CD14-positive monocyte (primary cell): ENCODE measurements around the gene LARP1B. TPM values are rescaled to one million over a fixed set of nuclear protein-coding genes. Genes with fewer than 3 reads are reported as not detected.
"Not testable (repeated sequence)": the region's sequence is repeated elsewhere in the genome, so short reads cannot be mapped to it uniquely, and the experiment has no call there.

Source experiments
- DNase-seq, 3 donors: peaks; one replicate each; pipeline ENCODE4 v3.0.0-alpha.2; 2011 to 2022
- H2AFZ ChIP-seq: 2 replicates; pipeline ENCODE4 v1.6.0; 2012; ENCODE audit warnings: mild to moderate bottlenecking, low read depth, low read length, inconsistent platforms; ENCODE audit not compliant: insufficient read depth, poor library complexity, severe bottlenecking
- H3K27ac ChIP-seq, 2 donors: 1 replicate in 1 of 2; 2 replicates in 1 of 2; pipeline ENCODE4 v1.5.1; 2012 to 2013; ENCODE audit warnings: low read length in 2 of 2, control low read depth in 1 of 2, inconsistent platforms in 1 of 2, low read depth in 1 of 2, mild to moderate bottlenecking in 1 of 2
- H3K27me3 ChIP-seq, 2 donors: one replicate each; pipeline versions ENCODE4 v1.6.0 to v1.6.1; 2011 to 2013; ENCODE audit warnings: low read length in 2 of 2; ENCODE audit not compliant: control insufficient read depth in 2 of 2, insufficient read depth in 2 of 2
- H3K36me3 ChIP-seq, 2 donors: replicated peaks in 1 of 2; 1 replicate in 1 of 2; 2 replicates in 1 of 2; pipeline versions ENCODE4 v1.5.1 to v1.6.1; 2012 to 2013; ENCODE audit warnings: low read length in 2 of 2, control low read depth in 1 of 2, inconsistent platforms in 1 of 2, mild to moderate bottlenecking in 1 of 2; ENCODE audit not compliant: insufficient read depth in 2 of 2, control insufficient read depth in 1 of 2
- H3K4me1 ChIP-seq, 2 donors: 1 replicate in 1 of 2; 2 replicates in 1 of 2; pipeline versions ENCODE4 v1.5.1 to v1.6.1; 2012 to 2013; ENCODE audit warnings: low read length in 2 of 2, control low read depth in 1 of 2, inconsistent platforms in 1 of 2, mild to moderate bottlenecking in 1 of 2, moderate library complexity in 1 of 2; ENCODE audit not compliant: insufficient read depth in 2 of 2, control insufficient read depth in 1 of 2
- H3K4me2 ChIP-seq: replicated peaks from 2 replicates; pipeline ENCODE3; 2012; ENCODE audit warnings: low read length, moderate library complexity, mild to moderate bottlenecking; ENCODE audit not compliant: poor library complexity, severe bottlenecking; ENCODE audit errors: extremely low read depth
- H3K4me3 ChIP-seq, 3 experiments: fragments of 200-600 bp in 1 of 3; sonication (generic) in 1 of 3; replicated peaks in 1 of 3; 1 replicate in 2 of 3; 2 replicates in 1 of 3; pipeline ENCODE4 v1.5.1; 2011 to 2013; ENCODE audit warnings: low read length in 3 of 3, mild to moderate bottlenecking in 3 of 3, control low read depth in 2 of 3, low read depth in 2 of 3, inconsistent platforms in 1 of 3, moderate library complexity in 1 of 3
- H3K79me2 ChIP-seq: 2 replicates; pipeline ENCODE4 v1.6.0; 2012; ENCODE audit warnings: mild to moderate bottlenecking, control low read depth, inconsistent platforms, low read length, moderate library complexity; ENCODE audit not compliant: insufficient read depth
- H3K9ac ChIP-seq: 2 replicates; pipeline ENCODE4 v1.6.0; 2017; ENCODE audit warnings: low read length, mild to moderate bottlenecking; ENCODE audit not compliant: insufficient read depth, poor library complexity, severe bottlenecking
- H3K9me3 ChIP-seq, 2 donors: replicated peaks in 1 of 2; 1 replicate in 1 of 2; 2 replicates in 1 of 2; pipeline versions ENCODE4 v1.5.1 to v1.6.1; 2012 to 2013; ENCODE audit warnings: low read length in 2 of 2, control low read depth in 1 of 2; ENCODE audit not compliant: control insufficient read depth in 1 of 2, insufficient read depth in 1 of 2
- H4K20me1 ChIP-seq: 2 replicates; pipeline ENCODE4 v1.6.0; 2012; ENCODE audit warnings: mild to moderate bottlenecking, low read length, control low read depth, moderate library complexity; ENCODE audit not compliant: insufficient read depth
- H3K27ac Mint-ChIP-seq, 7 donors: one replicate each; pipeline ENCODE4 v1.8.0; 2020; ENCODE audit warnings: mild to moderate bottlenecking in 7 of 7, mixed read lengths in 7 of 7, moderate library complexity in 6 of 7, inconsistent platforms in 2 of 7
- H3K27me3 Mint-ChIP-seq, 3 donors: one replicate each; pipeline ENCODE4 v1.8.0; 2021 to 2022; ENCODE audit warnings: low read depth in 3 of 3, mild to moderate bottlenecking in 3 of 3, mixed read lengths in 3 of 3, moderate library complexity in 3 of 3, inconsistent platforms in 1 of 3
- H3K36me3 Mint-ChIP-seq, 2 donors: one replicate each; pipeline ENCODE4 v1.8.0; 2020; ENCODE audit warnings: mixed read lengths in 2 of 2, inconsistent platforms in 1 of 2, mild to moderate bottlenecking in 1 of 2
- H3K4me1 Mint-ChIP-seq: one replicate; pipeline ENCODE4 v1.8.0; 2020; ENCODE audit warnings: mild to moderate bottlenecking, mixed read lengths
- H3K4me3 Mint-ChIP-seq, 2 donors: one replicate each; pipeline ENCODE4 v1.8.0; 2020; ENCODE audit warnings: mild to moderate bottlenecking in 2 of 2, mixed read lengths in 2 of 2, moderate library complexity in 1 of 2
- H3K9me3 Mint-ChIP-seq, 7 donors: one replicate each; pipeline ENCODE4 v1.8.0; 2020 to 2022; ENCODE audit warnings: mixed read lengths in 7 of 7, mild to moderate bottlenecking in 6 of 7, moderate library complexity in 6 of 7, inconsistent platforms in 2 of 7
- CTCF ChIP-seq: fragments of 200-600 bp; IDR thresholded peaks from one replicate; pipeline ENCODE4 v1.8.0; 2022; ENCODE audit warnings: antibody characterized with exemption, mild to moderate bottlenecking
- WGBS: methylation state at CpG from one replicate; pipeline ENCODE4 v1.1.5; 2013; ENCODE audit warnings: missing lambda C conversion rate; ENCODE audit not compliant: insufficient coverage; 5-methylcytosine and 5-hydroxymethylcytosine counted together
- intact Hi-C, 2 donors: fragments of 100-400 bp; cut with micrococcal nuclease; formaldehyde crosslinking; loops; one replicate each; pipeline versions ENCODE4 v1.15.0 to v1.15.1; 2023
- polyA plus RNA-seq, 3 donors: library from polyadenylated mRNA; depleted of rRNA in 1 of 3; unstranded in 2 of 3; stranded (reverse) in 1 of 3; fragments of 300-500 nt in 2 of 3; fragments of >200 nt in 1 of 3; fragmentation: Illumina TruSeq in 2 of 3; gene quantifications; 1 replicate in 2 of 3; 2 replicates in 1 of 3; pipeline ENCODE4 v1.2.3, GENCODE V29; 2012 to 2021

The LARP1B gene
- polyA plus RNA-seq, 3 donors = 3.0 to 5.7 (median 3.7) TPM

GRCh38 chr4:128242601-128243000, 181.5 kb downstream of the LARP1B start:
- Mint-ChIP-seq H3K4me1 (no peaks in the 10 kb centered on the region), H3K27me3 (no peaks in the 10 kb centered on the region), H3K4me3 (no peak overlapping the region), H3K9me3 (peaks cover 6 to 28% (median 17%) of the 10 kb centered on the region in 7 donors), H3K36me3 (no peaks in the 10 kb centered on the region), H3K27ac (no peak overlapping the region)
- no peak overlapping the region for H3K4me2 ChIP-seq
- intact Hi-C loops = no loop called here
- peaks cover 0 to 18% of the 10 kb centered on the region in 2 donors for H3K9me3 ChIP-seq
- H3K9ac ChIP-seq = no peak overlapping the region
- no peak overlapping the region for H3K4me3 ChIP-seq
- H3K79me2 ChIP-seq = no peaks in the 10 kb centered on the region
- 95% methylated on average over 3 of the region's 4 CpGs for WGBS
- H3K4me1 ChIP-seq = no peaks in the 10 kb centered on the region
- no peak overlapping the region for H3K27ac ChIP-seq
- TF ChIP-seq CTCF = no peak
- DNase-seq = no peak
- no peak overlapping the region for H2AFZ ChIP-seq
- H3K36me3 ChIP-seq = no peaks in the 10 kb centered on the region
- no peaks in the 10 kb centered on the region for H3K27me3 ChIP-seq
- no peaks in the 10 kb centered on the region for H4K20me1 ChIP-seq

DNA sequence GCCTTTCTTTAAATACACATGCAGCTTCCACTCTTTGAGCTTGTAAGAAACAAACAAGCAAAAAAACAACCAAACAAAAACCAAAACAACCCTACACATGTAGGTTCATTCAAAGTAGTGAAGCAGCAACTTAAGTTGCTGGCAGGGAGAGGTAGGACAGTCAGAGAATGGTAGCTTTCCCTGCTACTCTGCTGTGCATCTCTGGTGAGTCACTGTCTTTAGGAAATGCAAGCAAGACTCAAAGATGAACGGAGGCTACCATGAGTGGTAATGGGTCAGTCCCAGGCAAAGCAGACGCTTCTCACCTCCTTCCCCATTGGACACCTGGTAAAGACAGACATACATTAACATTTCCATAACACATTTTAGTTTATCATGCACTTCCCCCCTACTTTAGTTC, 183.3 kb downstream of the LARP1B start:
- H3K27me3 ChIP-seq = no peaks in the 10 kb centered on the region
- H3K4me2 ChIP-seq = no peak overlapping the region
- WGBS = no CpG with 5 or more reads among the region's 2 CpGs
- no peak overlapping the region for H3K4me3 ChIP-seq
- intact Hi-C loops = no loop called here
- H2AFZ ChIP-seq = no peak overlapping the region
- Mint-ChIP-seq H3K36me3 (no peaks in the 10 kb centered on the region), H3K4me1 (no peaks in the 10 kb centered on the region), H3K27ac (no peak overlapping the region), H3K9me3 (peaks cover 9 to 34% (median 21%) of the 10 kb centered on the region in 7 donors), H3K4me3 (no peak overlapping the region), H3K27me3 (no peaks in the 10 kb centered on the region)
- no peaks in the 10 kb centered on the region for H3K4me1 ChIP-seq
- H4K20me1 ChIP-seq = no peaks in the 10 kb centered on the region
- no peak for DNase-seq
- H3K79me2 ChIP-seq = no peaks in the 10 kb centered on the region
- no peak for TF ChIP-seq CTCF
- no peak overlapping the region for H3K27ac ChIP-seq
- H3K9ac ChIP-seq = no peak overlapping the region
- H3K36me3 ChIP-seq = no peaks in the 10 kb centered on the region
- H3K9me3 ChIP-seq = peaks cover 7 to 18% of the 10 kb centered on the region in 2 donors

- H3K79me2 ChIP-seq, H3K4me3 ChIP-seq, H4K20me1 ChIP-seq, H3K4me1 Mint-ChIP-seq, H2AFZ ChIP-seq, H3K4me2 ChIP-seq, H3K27ac ChIP-seq, H3K36me3 Mint-ChIP-seq, H3K27me3 ChIP-seq, H3K27me3 Mint-ChIP-seq, H3K4me3 Mint-ChIP-seq, H3K9ac ChIP-seq, intact Hi-C loops, H3K4me1 ChIP-seq, H3K27ac Mint-ChIP-seq, H3K36me3 ChIP-seq, DNase-seq: not testable (repeated sequence)
- 80% methylated on average over 2 of the region's 5 CpGs for WGBS
- H3K9me3 ChIP-seq = peaks cover 12 to 18% of the 10 kb centered on the region in 2 donors
- peaks cover 12 to 37% (median 26%) of the 10 kb centered on the region in 7 donors for H3K9me3 Mint-ChIP-seq
Measured at GRCh38 chr4:128245391-128245790, 184.3 kb downstream of the LARP1B start.
